H1 (cell line): ENCODE measurements around the gene FRMPD2. TPM values are rescaled to one million over a fixed set of nuclear protein-coding genes. Genes with fewer than 3 reads are reported as not detected.

ENCODE experiments used
- JUN ChIP-seq: IDR thresholded peaks from 2 replicates; pipeline ENCODE4 v1.6.1; 2011; ENCODE audit warnings: low read depth, mild to moderate bottlenecking, improper control_type of control experiment, low read length
- RFX5 ChIP-seq: IDR thresholded peaks from 2 replicates; pipeline ENCODE4 v1.6.1; 2011; ENCODE audit warnings: low read depth, low read length, improper control_type of control experiment, borderline replicate concordance
- RNF2 ChIP-seq: fragments of 200-900, 300-1000 bp; sonication (generic); IDR thresholded peaks from 2 replicates; pipeline ENCODE4 v1.7.1; 2016; ENCODE audit warnings: borderline replicate concordance, low read depth, mild to moderate bottlenecking, antibody characterized with exemption, low read length; ENCODE audit not compliant: poor library complexity, severe bottlenecking; ENCODE audit errors: missing control alignments
- polyA plus RNA-seq, 7 experiments: library from polyadenylated mRNA; depleted of rRNA in 3 of 7; stranded (reverse) in 5 of 7; unstranded in 2 of 7; fragments of >200 nt in 5 of 7; fragments of 200-250 nt in 2 of 7; gene quantifications; 1 replicate in 5 of 7; 2 replicates in 1 of 7; 4 replicates in 1 of 7; pipeline versions ENCODE4 v1.2.1 to v1.2.3, GENCODE V29; 2011 to 2013; ENCODE audit warnings: missing spikeins in 2 of 7, mixed read lengths in 2 of 7
- total RNA-seq: library from RNA; stranded (reverse); fragmentation: NEBNext Ultra II Directional; extraction: Animal tissue kit (Norgen Biotek cat#: 25700); gene quantifications from 2 replicates; pipeline ENCODE4 v1.2.1, GENCODE V29; 2021

Gene FRMPD2
- total and polyA plus RNA-seq, 2 of the 8 experiments (the other 6 are each of a cell fraction or from before 2014, with no cell fraction given), result 0.07 to 0.47 TPM

- TF ChIP-seq RNF2, result no peak
- no peak for TF ChIP-seq JUN
- TF ChIP-seq RFX5, result no peak
These were observed 32.2 kb downstream of the FRMPD2 start (continued) for GRCh38 chr10:48242171-48242904.
